GM12873 (cell line): ENCODE measurements around the gene MACC1.

Experiments used
- TF ChIP-seq, protein P1 (sequence below): IDR thresholded peaks from 2 replicates; pipeline ENCODE4 v1.5.1; 2012; ENCODE audit warnings: low read depth, mild to moderate bottlenecking, moderate library complexity, low read length, control low read depth; ENCODE audit not compliant: insufficient read depth; ENCODE audit errors: missing control alignments

The MACC1 gene

GRCh38 chr7:20229081-20229480 is 11.9 kb upstream of the MACC1 start:
- TF ChIP-seq, protein P1, sequence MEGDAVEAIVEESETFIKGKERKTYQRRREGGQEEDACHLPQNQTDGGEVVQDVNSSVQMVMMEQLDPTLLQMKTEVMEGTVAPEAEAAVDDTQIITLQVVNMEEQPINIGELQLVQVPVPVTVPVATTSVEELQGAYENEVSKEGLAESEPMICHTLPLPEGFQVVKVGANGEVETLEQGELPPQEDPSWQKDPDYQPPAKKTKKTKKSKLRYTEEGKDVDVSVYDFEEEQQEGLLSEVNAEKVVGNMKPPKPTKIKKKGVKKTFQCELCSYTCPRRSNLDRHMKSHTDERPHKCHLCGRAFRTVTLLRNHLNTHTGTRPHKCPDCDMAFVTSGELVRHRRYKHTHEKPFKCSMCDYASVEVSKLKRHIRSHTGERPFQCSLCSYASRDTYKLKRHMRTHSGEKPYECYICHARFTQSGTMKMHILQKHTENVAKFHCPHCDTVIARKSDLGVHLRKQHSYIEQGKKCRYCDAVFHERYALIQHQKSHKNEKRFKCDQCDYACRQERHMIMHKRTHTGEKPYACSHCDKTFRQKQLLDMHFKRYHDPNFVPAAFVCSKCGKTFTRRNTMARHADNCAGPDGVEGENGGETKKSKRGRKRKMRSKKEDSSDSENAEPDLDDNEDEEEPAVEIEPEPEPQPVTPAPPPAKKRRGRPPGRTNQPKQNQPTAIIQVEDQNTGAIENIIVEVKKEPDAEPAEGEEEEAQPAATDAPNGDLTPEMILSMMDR, result no peak

DNA sequence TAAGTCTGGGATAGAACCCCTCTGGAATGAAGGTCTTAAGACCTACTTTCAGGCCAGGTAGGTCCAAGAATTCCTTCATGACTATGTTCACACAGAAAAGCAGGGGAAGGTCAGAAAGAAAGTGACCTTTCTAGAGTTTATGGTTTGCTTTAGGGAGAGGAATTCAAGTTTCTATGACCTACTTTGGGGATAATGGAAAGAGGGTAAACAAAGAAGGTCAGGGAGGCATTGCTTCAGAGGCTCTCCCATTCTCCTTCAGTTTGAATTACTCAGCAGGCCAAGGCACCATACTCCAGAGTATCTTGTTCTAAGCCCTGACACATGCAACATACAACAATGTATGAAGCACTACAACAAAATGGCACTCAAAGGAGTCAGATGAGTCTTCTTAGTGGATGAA is 11.5 kb upstream of the MACC1 start:
- TF ChIP-seq, protein P1, result no peak

DNA sequence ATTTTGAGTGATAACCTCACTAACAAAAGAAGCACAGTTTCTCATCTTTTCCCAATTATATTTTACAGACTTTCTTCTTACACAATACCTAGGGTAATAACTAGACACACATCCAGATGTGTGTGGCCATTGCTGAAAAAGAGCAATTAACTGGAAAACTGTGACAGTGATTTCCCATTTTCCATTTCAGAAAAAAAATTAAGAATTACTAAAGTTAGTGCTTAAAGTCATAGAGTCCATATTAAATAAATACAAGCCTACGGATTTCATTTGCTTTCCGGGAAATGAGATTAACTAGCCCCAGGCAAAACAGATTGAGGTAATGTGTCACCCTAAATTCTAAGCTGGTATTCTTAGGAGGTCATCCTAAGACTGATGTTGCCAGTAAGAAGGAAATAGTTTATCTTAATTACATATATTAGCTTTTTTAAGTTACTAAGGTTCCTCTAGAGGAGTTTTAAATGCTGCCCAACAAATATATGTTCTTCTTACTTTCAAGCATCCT is 10.2 kb upstream of the MACC1 start:
- TF ChIP-seq, protein P1, result no peak

GRCh38 chr7:20226860-20227259 is 9.7 kb upstream of the MACC1 start:
- TF ChIP-seq, protein P1, result no peak

DNA sequence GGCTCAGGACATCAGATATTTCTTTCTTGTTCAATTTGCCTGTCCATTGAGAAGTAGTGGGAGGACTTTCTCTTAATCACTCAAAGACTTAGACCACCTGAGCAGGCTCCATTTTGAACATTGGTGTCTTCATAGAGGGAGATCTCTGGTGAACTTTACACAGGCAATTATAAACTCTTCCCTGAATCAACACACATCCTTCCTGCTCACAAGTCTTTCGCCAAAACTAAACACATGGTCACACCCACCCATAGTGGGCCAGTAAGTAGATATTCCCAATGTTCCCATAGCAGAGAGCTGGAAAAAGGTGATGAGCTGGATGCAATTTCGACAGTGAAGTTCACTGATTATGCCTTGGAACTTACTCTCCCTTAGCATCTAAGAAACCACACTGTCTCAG is 8.2 kb upstream of the MACC1 start:
- TF ChIP-seq, protein P1, result no peak

- TF ChIP-seq, protein P1, result no peak
Measured at GRCh38 chr7:20224025-20224424, 6.8 kb upstream of the MACC1 start.

DNA sequence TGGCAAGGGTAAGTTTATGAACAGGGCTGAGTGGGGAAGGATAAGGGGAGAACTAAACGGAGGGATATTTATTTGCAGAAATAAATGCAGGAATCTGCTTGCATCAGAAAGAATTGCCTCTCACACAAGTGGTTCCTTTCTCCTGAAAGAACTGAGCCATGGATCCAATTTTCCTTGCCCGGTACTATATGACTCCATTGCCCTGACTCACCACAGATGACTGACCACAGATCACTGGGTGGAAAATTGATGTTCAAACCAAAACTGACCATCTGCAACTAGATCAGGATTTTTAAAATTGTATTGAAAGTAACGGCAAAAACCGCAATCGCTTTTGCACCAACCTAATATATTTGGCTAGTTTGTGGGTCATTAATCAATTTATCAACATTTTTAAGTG is 6.2 kb upstream of the MACC1 start:
- TF ChIP-seq, protein P1, result no peak

- TF ChIP-seq, protein P1, result no peak
Measured at GRCh38 chr7:20222219-20222828, 5.1 kb upstream of the MACC1 start.
